Activated CD8-positive, alpha-beta T cell treated with anti-CD3 and anti-CD28 coated beads for 36 hours (primary cell): ENCODE results near the gene BLVRA. TPM values are rescaled to one million over a fixed set of nuclear protein-coding genes. Genes with fewer than 3 reads are reported as not detected.

Source experiments
- ATAC-seq: fragments of 200-7000 bp; cut with Tn5 transposase; one replicate; pipeline ENCODE4 v1.10.0; 2021; ENCODE audit warnings: mild to moderate bottlenecking, moderate library complexity
- CTCF ChIA-PET: fragments of 350-600 bp; sonication (Branson Sonifier 250); formaldehyde crosslinking; loops from one replicate; lab custom pipeline; 2021; ENCODE audit warnings: antibody characterized with exemption; lab: Charles Lee
- POLR2A ChIA-PET: fragments of 350-600 bp; sonication (Branson Sonifier 250); formaldehyde crosslinking; loops from one replicate; lab custom pipeline; 2021; ENCODE audit warnings: antibody characterized with exemption; lab: Charles Lee
- DNase-seq: peaks from one replicate; pipeline ENCODE4 v3.0.0-alpha.2; 2020
- H3K27ac Mint-ChIP-seq: one replicate; pipeline ENCODE4 v1.8.0; 2021; ENCODE audit warnings: mild to moderate bottlenecking, mixed read lengths
- H3K27me3 Mint-ChIP-seq: one replicate; pipeline ENCODE4 v1.8.0; 2021; ENCODE audit warnings: mixed read lengths
- H3K36me3 Mint-ChIP-seq: one replicate; pipeline ENCODE4 v1.8.0; 2021; ENCODE audit warnings: low read depth, mixed read lengths
- H3K4me1 Mint-ChIP-seq: one replicate; pipeline ENCODE4 v1.8.0; 2021; ENCODE audit warnings: low read depth, mixed read lengths
- H3K4me3 Mint-ChIP-seq: one replicate; pipeline ENCODE4 v1.8.0; 2021; ENCODE audit warnings: mild to moderate bottlenecking, moderate library complexity, mixed read lengths
- H3K9me3 Mint-ChIP-seq: one replicate; pipeline ENCODE4 v1.8.0; 2021; ENCODE audit warnings: mixed read lengths
- CTCF ChIP-seq: fragments of 200-600 bp; IDR thresholded peaks from one replicate; pipeline ENCODE4 v1.8.0; 2022; ENCODE audit warnings: antibody characterized with exemption, mild to moderate bottlenecking
- intact Hi-C: fragments of 100-400 bp; cut with micrococcal nuclease; formaldehyde crosslinking; loops from one replicate; pipeline ENCODE4 v1.10.0; 2022
- total RNA-seq, 2 experiments: library from RNA; stranded (reverse); gene quantifications; one replicate each; pipeline ENCODE4 v1.2.3, GENCODE V29; 2021

The BLVRA gene
- total RNA-seq, 2 experiments from 2014 or later, result 30.9 to 34.2 TPM

DNA sequence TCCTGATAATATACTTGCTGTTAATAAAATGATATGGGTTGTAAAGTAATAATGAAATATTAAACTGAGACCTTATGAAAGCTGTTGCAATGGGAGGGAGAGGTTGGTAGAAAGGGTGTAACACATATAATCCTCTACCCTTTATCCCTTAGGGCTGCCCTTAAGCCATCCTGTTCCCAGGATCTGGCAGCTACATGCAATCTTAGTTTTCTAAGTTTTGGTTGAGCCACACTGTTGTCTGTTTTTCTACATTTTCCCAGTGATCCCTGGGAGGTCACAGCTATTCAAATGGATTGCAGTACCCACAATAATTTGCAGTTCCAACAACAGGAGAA lies 35.5 kb upstream of the BLVRA start:
- CTCF ChIA-PET, result interaction anchor here (1.2 to 7.7 kb wide), 5 partner anchors 13 to 140 kb away, joined by 3 to 123 read pairs (median 39); partner anchors contain the start of gene STK17A
- no peak for DNase-seq
- no peak for TF ChIP-seq CTCF
- Mint-ChIP-seq H3K27me3 (no peaks in the 10 kb centered on the region), H3K9me3 (no peaks in the 10 kb centered on the region), H3K4me3 (no peak overlapping the region), H3K36me3 (peaks cover 28% of the 10 kb centered on the region), H3K27ac (no peak overlapping the region), H3K4me1 (peaks cover 50% of the 10 kb centered on the region)
- POLR2A ChIA-PET, result no interaction called here
- intact Hi-C loops, result loop anchor here (5.0 kb wide), 2 partner anchors 114 to 141 kb away; partner anchors contain the start of gene STK17A
- no peak for ATAC-seq

GRCh38 chr7:43725251-43725650 lies 33.2 kb upstream of the BLVRA start:
- H3K4me1 Mint-ChIP-seq, result peaks cover 47% of the 10 kb centered on the region
- H3K4me3 Mint-ChIP-seq, result no peak overlapping the region
- intact Hi-C loops, result no loop called here
- DNase-seq (no peak), ATAC-seq (no peak)
- no peak for TF ChIP-seq CTCF
- CTCF ChIA-PET, result interaction anchor here (1.1 to 2.6 kb wide), 3 partner anchors 25 to 143 kb away, joined by 3 to 14 read pairs (median 5); partner anchors contain the start of gene STK17A
- H3K9me3 Mint-ChIP-seq, result no peaks in the 10 kb centered on the region
- POLR2A ChIA-PET, result interaction anchor here (0.9 kb wide), 1 partner anchor 10 kb away, joined by 4 read pairs; no protein-coding TSS in a partner anchor
- no peaks in the 10 kb centered on the region for H3K27me3 Mint-ChIP-seq
- peaks cover 25% of the 10 kb centered on the region for H3K36me3 Mint-ChIP-seq
- no peak overlapping the region for H3K27ac Mint-ChIP-seq

- DNase-seq, result no peak
- H3K9me3 Mint-ChIP-seq, result no peaks in the 10 kb centered on the region
- H3K4me1 Mint-ChIP-seq, result peaks cover 39% of the 10 kb centered on the region
- no peak for TF ChIP-seq CTCF
- H3K4me3 Mint-ChIP-seq, result peak overlapping the region; percentile 94
- intact Hi-C loops, result no loop called here
- peaks cover 1% of the 10 kb centered on the region for H3K27me3 Mint-ChIP-seq
- ATAC-seq, result no peak
- CTCF ChIA-PET, result interaction anchor here (2.6 to 6.4 kb wide), 2 partner anchors 144 to 145 kb away, joined by 14 to 52 read pairs; partner anchors contain the start of gene STK17A
- POLR2A ChIA-PET, result no interaction called here
- no peak overlapping the region for H3K27ac Mint-ChIP-seq
- H3K36me3 Mint-ChIP-seq, result peaks cover 22% of the 10 kb centered on the region
Observed at GRCh38 chr7:43726466-43726865, 32.0 kb upstream of the BLVRA start.

GRCh38 chr7:43727003-43727402 lies 31.5 kb upstream of the BLVRA start:
- H3K4me3 Mint-ChIP-seq, result peak overlapping the region; percentile 94
- no peak for ATAC-seq
- no peak for DNase-seq
- intact Hi-C loops, result no loop called here
- H3K9me3 Mint-ChIP-seq, result no peaks in the 10 kb centered on the region
- POLR2A ChIA-PET, result no interaction called here
- CTCF ChIA-PET, result interaction anchor here (6.4 kb wide), 1 partner anchor 145 kb away, joined by 52 read pairs; the partner anchor contains the start of gene STK17A
- H3K4me1 Mint-ChIP-seq, result peaks cover 39% of the 10 kb centered on the region
- peaks cover 22% of the 10 kb centered on the region for H3K36me3 Mint-ChIP-seq
- no peak for TF ChIP-seq CTCF
- H3K27me3 Mint-ChIP-seq, result peaks cover 1% of the 10 kb centered on the region
- H3K27ac Mint-ChIP-seq, result no peak overlapping the region

DNA sequence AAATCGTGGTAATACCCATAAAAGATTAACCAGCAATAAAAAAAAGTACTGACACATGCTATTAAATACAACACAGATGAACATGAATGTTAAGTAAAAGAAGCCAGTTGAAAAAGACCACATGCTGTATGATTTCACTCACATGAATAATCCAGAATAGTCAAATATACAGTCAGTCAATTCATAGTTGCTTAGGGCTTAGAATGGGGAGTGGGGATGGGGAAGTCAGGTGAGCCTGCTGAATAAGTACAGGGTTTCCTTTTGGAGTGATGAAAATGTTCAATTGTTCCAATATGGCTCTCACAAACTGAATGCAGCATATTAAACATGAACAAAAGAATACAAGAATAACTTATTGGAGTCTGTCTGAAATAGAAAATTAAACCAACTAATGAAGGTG lies 31.0 kb upstream of the BLVRA start:
- POLR2A ChIA-PET, result no interaction called here
- TF ChIP-seq CTCF, result no peak
- intact Hi-C loops, result no loop called here
- Mint-ChIP-seq H3K9me3 (no peaks in the 10 kb centered on the region), H3K36me3 (peaks cover 22% of the 10 kb centered on the region), H3K4me1 (peaks cover 39% of the 10 kb centered on the region), H3K4me3 (peak overlapping the region; percentile 94), H3K27me3 (peaks cover 1% of the 10 kb centered on the region), H3K27ac (no peak overlapping the region)
- ATAC-seq (no peak), DNase-seq (no peak)
- CTCF ChIA-PET, result interaction anchor here (4.0 to 6.4 kb wide), 2 partner anchors 111 to 146 kb away, joined by 39 to 52 read pairs; partner anchors contain the start of gene STK17A
